NCI-H446 (cell line): ENCODE data around the gene SUPT16H.
"Not testable (repeated sequence)": the region's sequence is repeated elsewhere in the genome, so short reads cannot be mapped to it uniquely, and the experiment has no call there.

Experiments used
- DNase-seq, 2 experiments: peaks; one replicate each; lab custom pipeline; 2025; lab: John Stamatoyannopoulos, UW

The SUPT16H gene

DNA sequence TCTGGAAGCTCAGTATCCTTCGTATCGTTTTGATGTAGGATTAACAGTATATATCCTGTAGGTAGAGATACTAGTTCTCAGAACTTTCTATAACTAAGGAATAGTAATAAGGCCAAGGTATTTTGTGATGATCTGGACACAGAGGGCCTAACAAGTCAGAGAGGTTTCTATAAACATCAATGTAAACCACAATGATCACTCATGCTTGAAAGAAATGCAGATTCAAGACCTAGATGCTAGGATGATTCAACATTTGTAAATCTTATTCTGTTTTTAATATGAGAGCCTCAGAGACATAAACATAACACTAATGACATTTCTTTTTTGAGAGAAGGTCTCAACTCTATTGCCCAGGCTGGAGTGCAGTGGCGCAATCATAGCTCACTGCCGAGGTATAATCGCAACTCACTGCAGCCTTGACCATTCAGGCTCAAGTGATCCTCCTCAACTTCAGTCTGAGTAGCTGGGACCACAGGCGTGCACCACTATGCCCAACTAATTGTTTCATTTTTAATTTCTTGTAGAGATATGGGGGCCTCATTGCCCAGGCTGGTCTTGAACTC is 16.2 kb downstream of the SUPT16H start:
- no peak for DNase-seq

DNA sequence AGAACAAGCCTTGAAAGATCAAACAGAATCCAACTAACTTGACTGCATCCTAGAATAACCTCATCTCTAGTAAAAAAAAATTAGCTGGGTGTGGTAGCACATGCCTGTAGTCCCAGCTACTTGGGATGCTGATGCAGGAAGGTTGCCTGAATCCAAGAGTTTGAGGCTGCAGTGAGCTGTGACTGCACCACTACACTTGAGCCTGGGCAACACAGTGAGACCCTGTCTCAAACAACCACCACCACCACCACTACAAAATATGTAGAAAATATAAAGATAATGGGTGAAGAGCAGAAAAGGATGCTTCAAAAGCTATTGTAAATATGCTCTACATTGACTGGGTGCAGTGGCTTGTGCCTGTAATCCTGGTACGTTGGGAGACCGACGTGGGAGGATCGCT is 27.3 kb downstream of the SUPT16H start:
- no peak for DNase-seq

DNA sequence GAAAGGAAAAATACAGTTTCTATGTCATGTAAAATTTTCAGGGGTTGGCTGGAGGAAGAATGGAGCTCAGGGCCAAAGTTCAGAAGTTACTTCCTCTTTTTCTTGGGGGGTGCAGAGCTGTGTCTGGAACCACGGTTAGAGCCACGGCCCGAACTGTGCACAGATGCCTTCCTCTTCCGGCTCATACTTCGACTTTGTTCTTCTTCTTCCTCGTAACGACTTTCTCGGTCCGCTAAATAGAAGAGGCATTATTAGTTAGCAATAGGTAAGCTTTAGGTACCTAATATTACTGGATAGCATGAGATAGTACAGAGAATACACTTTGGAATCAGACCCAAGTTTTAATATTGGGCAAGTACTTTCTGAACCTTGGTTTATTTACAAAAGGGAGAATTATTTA is 31.2 kb downstream of the SUPT16H start:
- DNase-seq = no peak

DNA sequence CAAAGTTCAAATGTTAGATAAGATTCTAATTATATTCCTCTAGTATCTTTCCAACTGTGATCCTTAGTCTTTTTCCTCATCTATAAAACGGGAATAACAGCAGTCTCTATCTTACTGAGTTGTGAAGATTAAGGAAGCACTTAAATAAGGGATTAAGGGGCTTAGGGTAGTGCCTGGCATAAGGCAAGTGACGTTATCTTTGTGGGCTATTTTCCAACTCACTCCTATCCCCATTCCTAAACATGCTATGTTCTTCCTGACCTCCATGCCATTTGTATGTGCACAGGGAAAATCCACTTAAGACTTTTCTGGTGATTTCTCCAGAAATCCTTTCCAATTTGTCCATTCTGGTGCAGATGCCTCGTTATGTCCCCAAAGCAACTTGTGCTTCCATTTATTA is 33.3 kb downstream of the SUPT16H start:
- DNase-seq = no peak

DNA sequence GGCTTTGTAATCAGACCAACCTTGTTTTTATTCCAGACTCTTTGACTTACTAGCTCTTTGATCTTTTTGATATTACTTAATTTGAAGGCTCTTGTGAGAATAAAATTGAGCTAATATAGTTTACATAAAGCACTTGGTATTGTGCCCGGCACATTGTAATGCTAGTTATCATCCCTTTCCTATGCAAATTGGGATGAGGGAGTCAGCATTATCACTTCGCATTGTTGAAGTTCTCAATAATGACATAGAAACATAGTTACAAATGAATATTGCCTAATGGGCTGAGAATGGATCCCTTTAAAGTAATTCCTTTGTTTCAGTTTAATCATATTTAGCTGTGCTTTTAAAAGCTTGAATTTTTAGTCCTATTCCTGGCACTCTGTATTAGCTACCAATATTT is 36.6 kb downstream of the SUPT16H start:
- DNase-seq = no peak

DNA sequence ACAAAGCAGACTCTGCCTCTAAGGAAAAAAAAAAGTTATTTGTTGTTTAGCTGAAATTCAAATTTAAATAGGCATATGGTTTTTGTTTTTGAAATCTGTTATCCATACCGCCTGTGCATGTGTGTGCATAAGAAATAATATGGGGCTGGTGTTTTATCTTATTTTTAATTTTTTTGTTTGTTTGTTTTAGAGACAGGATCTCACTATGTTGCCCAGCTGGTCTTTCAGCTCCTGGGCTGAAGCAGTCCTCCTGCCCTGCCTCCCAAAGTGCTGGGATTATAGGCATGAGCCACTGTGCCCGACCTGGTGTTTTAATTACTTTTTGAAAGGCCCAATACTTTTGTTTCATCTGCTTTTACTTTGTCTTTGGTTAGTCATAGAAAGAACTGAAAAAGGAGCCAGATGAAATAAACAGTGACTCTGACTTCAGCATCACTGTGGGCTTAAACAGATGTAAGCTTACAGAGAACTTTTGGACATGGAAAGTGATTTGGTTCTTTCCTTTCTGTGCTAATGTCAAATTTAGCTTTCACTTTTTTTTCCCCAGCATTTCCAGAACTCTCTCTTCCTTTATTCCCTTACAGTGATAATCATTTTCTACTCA is 37.2 kb downstream of the SUPT16H start:
- DNase-seq = no peak

DNA sequence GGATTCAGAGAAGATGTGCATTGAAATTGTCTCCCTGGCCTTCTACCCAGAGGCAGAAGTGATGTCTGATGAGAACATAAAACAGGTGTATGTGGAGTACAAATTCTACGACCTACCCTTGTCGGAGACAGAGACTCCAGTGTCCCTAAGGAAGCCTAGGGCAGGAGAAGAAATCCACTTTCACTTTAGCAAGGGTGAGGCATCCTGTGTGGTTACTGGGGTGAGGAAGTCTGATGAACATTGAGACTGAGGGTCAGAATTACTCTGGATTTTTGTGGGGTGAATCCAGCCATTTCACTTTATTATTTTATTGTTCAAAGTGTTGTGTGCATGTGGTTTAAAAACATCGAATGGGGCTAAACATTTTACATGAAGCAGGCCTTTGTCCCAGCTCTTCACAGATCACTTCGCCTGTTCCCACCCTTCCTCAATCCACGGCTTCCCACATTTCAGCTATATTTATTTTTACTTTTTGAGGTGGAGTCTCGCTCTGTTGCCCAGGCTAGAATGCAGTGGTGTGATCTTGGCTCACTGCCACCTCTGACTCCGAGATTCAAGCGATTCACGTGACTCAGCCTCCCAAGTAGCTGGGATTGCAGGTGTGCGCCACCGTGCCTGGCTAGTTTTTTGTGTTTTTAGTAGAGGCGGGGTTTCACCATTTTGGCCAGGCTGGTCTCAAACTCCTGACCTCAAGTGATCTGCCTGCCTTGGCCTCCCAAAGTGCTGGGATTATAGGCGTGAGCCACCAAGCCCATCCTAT is 40.6 kb downstream of the SUPT16H start:
- DNase-seq = no peak

DNA sequence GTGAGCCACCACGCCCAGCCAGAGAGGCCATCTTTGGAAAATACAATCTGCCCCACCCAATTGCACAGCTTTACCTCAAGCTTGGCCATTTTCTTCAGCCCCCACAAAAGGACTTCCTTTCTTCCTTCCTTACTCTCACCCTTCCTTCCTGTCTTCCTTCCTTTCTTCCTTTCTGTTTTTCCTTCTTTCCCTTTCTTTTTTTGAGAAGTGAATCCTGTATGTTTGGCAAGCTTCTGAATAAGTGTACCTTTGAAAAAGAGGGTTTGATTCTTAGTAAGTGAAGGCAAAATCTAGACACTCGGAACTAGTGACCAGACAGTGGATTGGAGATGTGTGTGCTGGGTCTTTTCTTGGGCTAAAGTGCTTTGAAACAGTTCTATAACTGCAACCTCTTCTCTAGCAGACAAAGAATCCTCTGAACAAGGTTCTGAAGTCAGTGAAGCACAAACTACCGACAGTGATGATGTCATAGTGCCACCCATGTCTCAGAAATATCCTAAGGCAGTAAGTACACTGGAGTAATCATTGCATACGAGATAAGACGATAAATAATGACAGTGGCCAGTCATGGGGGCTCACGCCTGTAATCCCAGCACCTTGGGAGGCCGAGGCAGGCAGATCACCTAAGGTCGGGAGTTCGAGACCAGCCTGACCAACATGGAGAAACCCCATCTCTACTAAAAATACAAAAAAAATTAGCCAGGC is 49.5 kb downstream of the SUPT16H start:
- DNase-seq = no peak

DNA sequence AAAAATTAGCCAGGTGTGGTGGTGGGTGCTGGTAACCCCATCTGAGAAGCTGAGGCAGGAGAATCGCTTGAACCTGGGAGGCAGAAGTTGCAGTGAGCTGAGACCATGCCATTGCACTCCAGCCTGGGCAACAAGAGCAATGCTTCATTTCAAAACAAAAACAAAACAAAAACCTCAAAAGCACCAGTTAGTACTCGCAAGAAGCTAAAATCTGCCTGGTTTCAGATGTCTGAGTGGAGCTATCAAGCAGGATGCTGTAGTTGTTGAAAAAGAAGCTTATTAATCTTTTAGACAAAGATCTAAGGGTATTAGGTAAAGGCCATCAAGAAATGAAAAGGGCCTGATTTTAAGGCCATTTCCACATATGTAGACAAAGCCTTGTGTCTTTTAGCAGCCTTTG is 50.9 kb downstream of the SUPT16H start:
- DNase-seq = no peak

DNA sequence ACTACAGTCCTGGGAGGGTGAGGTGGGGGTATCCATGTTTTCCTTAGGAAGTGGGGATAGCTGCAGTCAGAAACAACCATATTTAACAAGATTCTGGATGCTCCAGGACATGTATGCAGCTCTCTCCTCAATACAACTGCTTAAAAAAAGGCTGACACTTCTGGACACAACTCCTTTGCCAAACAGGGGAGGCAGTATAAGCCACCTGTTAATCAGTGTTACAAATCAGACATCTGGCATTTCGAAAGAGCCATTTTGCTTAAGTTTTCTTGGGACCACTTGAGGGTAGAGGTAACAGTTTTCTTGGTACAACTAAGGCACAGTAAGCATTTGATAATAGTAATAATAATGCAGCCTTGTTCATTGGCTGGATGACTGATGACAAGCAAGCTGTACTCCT is 56.8 kb downstream of the SUPT16H start:
- DNase-seq = no peak

DNA sequence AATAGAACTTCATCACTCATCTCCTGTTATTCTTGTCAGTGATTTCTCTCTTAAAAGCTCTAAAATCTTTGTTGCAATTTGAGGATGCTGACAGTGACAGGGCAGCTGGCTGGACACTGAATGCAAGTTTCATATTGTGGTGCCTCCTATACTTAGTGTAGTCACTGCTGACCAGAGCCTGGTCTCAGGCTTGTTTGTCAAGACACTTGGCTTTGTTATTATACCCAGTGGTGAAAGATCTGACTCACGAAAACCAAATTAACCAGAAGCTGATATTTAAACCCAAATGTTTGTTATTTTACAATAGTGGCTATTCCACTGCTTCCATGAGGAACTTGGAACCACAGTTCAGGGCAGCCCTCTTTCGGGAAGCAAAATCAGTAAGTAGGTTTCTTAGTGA is 61.1 kb downstream of the SUPT16H start:
- DNase-seq = no peak

DNA sequence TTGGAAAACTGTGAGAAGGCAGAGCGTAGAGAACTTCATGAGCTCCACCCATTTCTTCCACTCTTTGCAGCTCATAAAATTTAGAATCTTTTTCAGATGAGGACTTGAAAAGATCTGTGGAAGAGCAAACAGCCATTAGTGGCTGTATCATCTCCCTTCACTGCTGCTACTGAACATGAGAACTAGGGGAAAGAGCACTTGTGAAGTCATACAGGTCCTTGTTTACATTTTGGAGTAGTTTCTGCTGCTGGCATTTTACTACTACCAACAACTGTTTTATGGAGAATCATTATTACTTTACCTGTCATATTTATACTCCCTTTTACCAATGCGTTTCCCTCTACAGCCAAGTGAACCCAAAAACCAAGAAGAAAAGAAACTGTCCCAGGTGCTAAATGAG is 62.9 kb downstream of the SUPT16H start:
- no peak for DNase-seq

DNA sequence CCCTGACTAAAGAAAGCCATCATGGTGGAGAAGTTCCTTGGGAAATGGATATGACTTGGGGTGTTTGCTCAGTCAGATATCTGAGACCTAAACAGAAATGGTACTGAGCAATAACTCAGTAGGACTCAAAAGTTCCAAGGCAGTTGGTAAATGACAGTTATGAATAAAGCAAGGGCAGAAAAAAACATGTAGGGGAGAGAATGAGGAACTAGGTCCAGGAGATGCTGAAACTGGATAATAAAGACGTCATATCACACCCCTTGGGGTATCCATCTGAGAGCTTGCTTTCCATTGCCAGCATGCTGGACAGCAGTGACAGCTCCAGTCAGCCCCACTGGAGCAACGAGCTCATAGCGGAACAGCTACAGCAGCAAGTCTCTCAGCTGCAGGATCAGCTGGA is 66.4 kb downstream of the SUPT16H start:
- DNase-seq = no peak

DNA sequence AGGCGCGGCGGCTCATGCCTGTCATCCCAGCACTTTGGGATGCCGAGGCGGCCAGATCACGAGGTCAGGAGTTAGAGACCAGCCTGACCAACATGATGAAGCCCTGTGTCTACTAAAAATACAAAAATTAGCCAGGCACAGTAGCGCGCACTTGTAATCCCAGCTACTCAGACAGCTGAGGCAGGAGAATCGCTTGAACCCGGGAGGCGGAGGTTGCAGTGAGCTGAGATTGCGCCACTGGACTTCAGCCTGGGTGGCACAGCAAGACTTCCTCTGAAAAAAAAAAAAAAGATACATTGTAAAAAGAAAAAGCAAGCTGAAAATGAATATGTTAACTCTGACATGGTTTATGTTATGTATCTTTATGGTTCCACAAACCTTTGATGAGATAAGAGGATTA is 70.3 kb downstream of the SUPT16H start:
- no peak for DNase-seq

DNA sequence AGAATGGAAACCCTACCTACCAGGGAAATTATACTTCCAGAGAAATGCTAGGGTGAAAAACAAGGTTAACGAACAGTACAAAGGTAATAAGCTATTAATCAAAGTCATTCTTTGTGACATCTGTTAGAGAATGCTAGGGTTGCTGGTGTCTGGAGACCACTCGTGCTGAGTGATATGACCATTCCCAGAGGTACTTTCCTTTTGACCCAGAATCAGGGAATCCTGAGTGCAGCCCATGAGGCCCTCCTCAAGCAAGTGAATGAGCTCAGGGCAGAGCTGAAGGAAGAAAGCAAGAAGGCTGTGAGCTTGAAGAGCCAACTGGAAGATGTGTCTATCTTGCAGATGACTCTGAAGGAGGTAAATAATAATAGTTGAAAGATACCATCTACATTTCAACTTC is 72.2 kb downstream of the SUPT16H start:
- no peak for DNase-seq

DNA sequence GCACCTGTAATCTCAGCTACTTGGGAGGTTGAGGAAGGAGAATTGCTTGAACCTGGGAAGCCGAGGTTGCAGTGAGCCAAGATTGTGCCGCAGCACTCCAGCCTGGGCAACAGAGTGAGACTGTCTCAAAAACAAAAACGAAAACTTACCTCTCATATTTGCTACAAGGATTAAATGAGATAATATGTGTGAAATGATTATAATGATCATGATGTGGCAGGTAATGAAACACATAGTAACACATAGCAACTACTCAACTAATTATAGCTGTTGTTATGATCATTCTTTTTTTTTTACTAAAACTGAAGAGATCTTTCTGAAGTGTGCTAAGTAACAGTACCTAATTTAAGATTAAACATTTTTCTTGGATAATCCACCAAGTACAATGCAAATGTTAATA is 73.9 kb downstream of the SUPT16H start:
- no peak for DNase-seq

DNA sequence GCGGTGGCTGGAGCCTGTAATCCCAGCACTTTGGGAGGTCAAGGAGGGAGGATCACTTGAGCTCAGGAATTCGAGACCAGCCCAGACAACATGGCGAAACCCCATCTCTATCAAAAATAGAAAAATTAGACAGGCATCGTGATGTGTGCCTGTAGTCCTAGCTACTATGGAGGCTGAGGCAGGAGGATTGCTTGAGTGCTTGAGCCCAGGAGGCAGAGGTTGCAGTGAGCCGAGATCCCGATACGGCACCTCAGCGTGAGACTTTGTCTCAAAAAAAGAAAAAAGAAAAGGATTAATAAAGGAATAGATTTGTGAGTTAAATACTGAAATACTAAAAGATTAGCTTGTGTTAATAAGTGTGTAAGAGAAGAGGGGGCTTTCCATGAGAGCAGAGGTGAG is 74.6 kb downstream of the SUPT16H start:
- DNase-seq = no peak

DNA sequence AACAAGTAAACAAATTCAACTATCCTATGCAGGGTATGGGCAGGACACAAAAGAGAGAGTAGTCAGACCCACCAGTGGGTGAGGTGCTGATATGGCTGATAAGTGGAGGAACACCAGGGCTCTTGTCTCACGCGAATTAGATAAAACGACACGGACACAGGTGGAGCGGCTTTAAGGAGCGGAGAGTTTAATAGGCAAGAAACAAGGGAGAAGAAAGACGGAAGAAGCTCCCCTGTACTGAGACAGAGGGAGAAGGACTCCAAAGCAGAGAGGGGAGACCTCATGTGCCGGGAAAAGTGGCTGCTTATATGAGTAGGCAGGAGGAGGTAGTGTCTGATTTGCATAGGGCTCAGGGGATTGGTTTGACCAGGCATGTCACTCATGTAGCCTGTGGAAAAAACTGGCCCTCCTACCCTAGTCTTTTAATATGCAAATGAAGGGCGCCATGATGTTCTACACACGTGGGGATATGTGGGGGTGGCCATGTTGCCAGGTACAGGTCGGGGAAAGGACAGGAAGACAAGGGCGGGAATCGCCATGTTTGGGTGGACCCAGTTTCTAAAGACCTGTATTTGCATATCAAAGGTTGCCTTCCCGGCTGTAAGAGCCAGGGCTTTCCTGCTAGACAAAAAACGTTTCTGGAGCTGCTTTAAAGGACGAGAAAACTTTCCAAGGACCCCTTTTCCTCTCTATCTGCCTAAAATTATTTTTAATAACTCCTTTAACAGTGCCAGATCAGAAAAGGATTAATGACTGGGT is 75.2 kb downstream of the SUPT16H start:
- DNase-seq = peak in 1 of 2 experiments; percentile 9

DNA sequence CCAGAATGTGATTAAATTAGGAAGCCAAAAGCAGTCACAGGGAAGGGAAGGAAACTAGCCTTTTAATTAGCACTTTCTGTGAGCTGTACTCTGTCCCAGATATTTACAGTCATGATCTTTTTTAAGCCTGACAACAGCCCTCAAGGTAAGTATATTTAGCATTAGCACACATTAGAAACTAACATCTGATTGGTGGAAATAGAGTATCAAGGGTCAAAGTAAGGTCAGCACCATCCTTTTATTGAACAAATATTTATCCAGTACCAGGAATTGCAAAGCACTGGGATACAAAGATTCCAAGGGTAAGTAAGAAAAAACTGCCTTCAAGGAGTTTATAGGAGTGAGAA is 75.7 kb downstream of the SUPT16H start:
- no peak for DNase-seq

DNA sequence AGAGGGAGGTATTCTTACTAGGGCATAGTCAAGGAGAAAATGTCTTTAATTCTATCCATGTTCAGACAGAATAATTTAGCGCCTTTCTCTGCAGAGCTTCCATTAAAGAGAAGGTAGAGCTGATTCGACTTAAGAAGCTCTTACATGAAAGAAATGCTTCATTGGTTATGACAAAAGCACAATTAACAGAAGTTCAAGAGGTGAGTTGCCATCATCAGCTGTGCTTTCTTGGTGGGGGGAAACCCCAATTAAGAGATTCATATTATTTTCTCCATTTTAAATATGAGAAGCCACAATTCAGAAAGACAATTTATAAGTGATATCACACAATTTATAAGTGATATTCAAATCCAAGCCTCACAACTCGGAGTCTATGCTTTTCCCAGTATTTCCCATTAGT is 76.2 kb downstream of the SUPT16H start:
- DNase-seq = no peak

DNA sequence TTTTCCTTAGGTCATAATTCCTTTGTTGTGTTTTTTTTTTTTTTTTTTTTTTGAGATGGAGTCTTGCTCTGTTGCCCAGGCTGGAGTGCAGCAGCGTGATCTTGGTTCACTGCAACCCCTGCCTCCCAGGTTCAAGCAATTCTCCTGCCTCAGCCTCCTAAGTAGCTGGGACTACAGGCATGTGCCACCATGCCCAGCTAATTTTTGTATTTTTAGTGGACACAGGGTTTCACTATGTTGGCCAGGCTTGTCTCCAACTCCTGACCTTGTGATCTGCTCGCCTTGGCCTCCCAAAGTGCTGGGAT is 81.0 kb downstream of the SUPT16H start:
- DNase-seq = not testable (repeated sequence)

DNA sequence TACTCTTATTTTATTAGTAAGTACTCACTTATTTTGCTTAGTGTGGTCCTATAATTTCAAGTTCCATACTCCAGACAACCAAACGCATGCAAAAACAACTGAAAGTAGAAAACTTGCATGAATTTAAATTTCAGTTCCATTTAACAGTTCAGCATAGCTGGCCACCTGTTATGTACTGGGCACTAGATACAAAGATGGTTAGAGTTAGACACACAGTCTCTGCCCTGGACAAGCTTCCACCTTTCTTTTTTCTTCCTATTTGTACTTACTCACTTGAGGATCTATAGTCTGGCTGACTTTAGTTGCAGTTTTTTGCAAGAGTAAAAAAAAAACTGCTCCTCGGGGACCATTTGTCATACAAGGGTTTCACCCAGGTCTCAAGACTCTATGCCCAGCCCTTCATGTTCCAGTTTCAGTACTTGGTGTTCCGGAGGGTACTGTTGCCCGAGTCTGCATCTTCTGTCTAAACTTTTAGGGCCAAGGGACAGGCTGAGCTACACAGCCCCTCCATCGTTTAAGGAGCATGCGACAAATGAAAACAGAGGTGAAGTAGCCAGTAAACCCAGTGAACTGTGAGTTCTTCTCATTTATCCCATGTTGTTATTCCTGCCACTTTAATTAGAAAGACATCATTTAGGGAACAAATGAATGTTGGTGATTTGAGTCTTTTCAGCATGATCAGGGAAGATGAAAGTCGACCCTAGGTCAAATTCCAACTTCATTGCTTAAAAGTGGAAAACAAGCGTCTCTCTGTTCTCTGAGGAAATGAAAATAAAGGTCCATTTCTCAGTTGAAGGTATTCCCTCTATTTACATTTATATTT is 81.6 kb downstream of the SUPT16H start:
- DNase-seq = no peak
